Measurements from ENCODE around the gene CACTIN. TPM values are rescaled to one million over a fixed set of nuclear protein-coding genes. Genes with fewer than 3 reads are reported as not detected.

The CACTIN gene
- total and polyA plus RNA-seq, 2 of the 8 experiments (the other 6 are each of a cell fraction or from before 2014, with no cell fraction given), result 25.8 to 29.9 TPM

GRCh38 chr19:3604227-3604986, 22.2 kb downstream of the CACTIN start:
- ChIA-PET CTCF (ENCODE audit: partially characterized antibody) (interaction anchor here (0.7 to 3.0 kb wide), 8 partner anchors 11 to 1814 kb away, joined by 3 to 10 read pairs (median 3); partner anchors contain the start of gene GIPC3), POLR2A (ENCODE audit: partially characterized antibody) (interaction anchor here (0.7 to 0.9 kb wide), 3 partner anchors 31 to 380 kb away, joined by 3 to 4 read pairs (median 3); no protein-coding TSS in a partner anchor)
- no peak overlapping the region for H3K56ac ChIP-seq (replicated peaks; ENCODE audit: insufficient read length, low read depth, low read length)
- WGBS, 2 experiments (ENCODE audit: extremely low coverage in 1 of 2, insufficient coverage in 1 of 2, insufficient read length in 1 of 2, insufficient replicate concordance in 2 of 2, low coverage in 1 of 2, low lambda C conversion rate in 2 of 2, missing lambda C conversion rate in 1 of 2), result 91% methylated on average over 20 of the region's 27 CpGs; no CpG with 5 or more reads in 1 of the 2 experiments
- H3K36me3 ChIP-seq (ENCODE audit: control insufficient read depth in 2 of 4, insufficient read depth in 4 of 4, low read length in 3 of 4), result no peaks in the 10 kb centered on the region
- H4K91ac ChIP-seq (replicated peaks; ENCODE audit: insufficient read length, low read length), result no peak overlapping the region
- H2BK120ac ChIP-seq (replicated peaks; ENCODE audit: low read depth, low read length), result no peak overlapping the region
- H3K27ac ChIP-seq (ENCODE audit: low read depth, low read length), result no peak overlapping the region
- H3K4me3 ChIP-seq (ENCODE audit: extremely low read depth in 1 of 4, insufficient read depth in 2 of 4, low read depth in 3 of 4, low read length in 4 of 4), result no peak overlapping the region
- no peak overlapping the region for H2BK5ac ChIP-seq (ENCODE audit: low read depth, low read length)
- no peak for FAIRE-seq
- no peak overlapping the region for H3K4me2 ChIP-seq (ENCODE audit: insufficient read depth in 1 of 2, low read depth in 2 of 2, low read length in 2 of 2)
- peaks cover 0 to 16% (median 13%) of the 10 kb centered on the region in 4 experiments; a peak in 5 of 7 replicates for H3K27me3 ChIP-seq (replicated peaks in 1 of 4; ENCODE audit: control insufficient read depth in 3 of 4, extremely low read depth in 1 of 4, insufficient read depth in 3 of 4, low read length in 3 of 4)
- no peaks in the 10 kb centered on the region for H3K79me2 ChIP-seq (ENCODE audit: control insufficient read depth in 1 of 2, insufficient read depth in 2 of 2, low read length in 2 of 2)
- H4K8ac ChIP-seq (ENCODE audit: extremely low read depth, insufficient read depth, low read length), result no peak overlapping the region; the same call in 1 of the 2 replicates
- peaks cover 3 to 14% (median 12%) of the 10 kb centered on the region in 4 experiments for H3K4me1 ChIP-seq (replicated peaks in 1 of 4; ENCODE audit: control insufficient read depth in 3 of 4, insufficient read depth in 4 of 4, low read length in 3 of 4)
- no peak overlapping the region for H4K5ac ChIP-seq (ENCODE audit: insufficient read length, low read depth, low read length)
- H3K9me3 ChIP-seq (ENCODE audit: insufficient read depth in 2 of 2, low read depth in 1 of 2, low read length in 1 of 2), result no peaks in the 10 kb centered on the region
- peaks cover 18% of the 10 kb centered on the region; the same call in 1 of the 2 replicates for H3K23me2 ChIP-seq (ENCODE audit: low read depth, low read length)
- H3K79me1 ChIP-seq (ENCODE audit: low read depth, low read length), result no peaks in the 10 kb centered on the region
- H3K9ac ChIP-seq (replicated peaks in 1 of 4; ENCODE audit: extremely low read depth in 1 of 4, low read depth in 3 of 4, low read length in 3 of 4), result no peak overlapping the region
- no peak overlapping the region for H2BK15ac ChIP-seq (ENCODE audit: low read length)
- no peak overlapping the region for H2AFZ ChIP-seq (ENCODE audit: low read length)
- no peak overlapping the region for H3K23ac ChIP-seq (ENCODE audit: insufficient read length)
- H3K4ac ChIP-seq (replicated peaks; ENCODE audit: insufficient read length, low read depth, low read length), result no peak overlapping the region
- H2BK12ac ChIP-seq (ENCODE audit: low read depth, low read length), result no peak overlapping the region
- H3K18ac ChIP-seq (ENCODE audit: extremely low read depth, low read length), result no peak overlapping the region
- H4K20me1 ChIP-seq (replicated peaks in 1 of 2; ENCODE audit: control insufficient read depth in 1 of 2, insufficient read depth in 2 of 2, low read length in 2 of 2), result peaks cover 0 to 3% of the 10 kb centered on the region in 2 experiments
- no peak overlapping the region for H3K14ac ChIP-seq (ENCODE audit: insufficient read length)
- no peak overlapping the region for H2BK20ac ChIP-seq (ENCODE audit: low read length)
- no peak for DNase-seq (ENCODE audit: low read depth in 1 of 2, low spot score in 2 of 2)
- no peak overlapping the region; the same call in 1 of the 2 replicates for H2AK5ac ChIP-seq (ENCODE audit: low read depth, low read length)
- no peak for TF ChIP-seq MAX (IDR thresholded peaks at IDR 0.05)
- TF ChIP-seq SUZ12 (IDR thresholded peaks at IDR 0.05; ENCODE audit: low read length), result no peak
- TF ChIP-seq RBBP5 (IDR thresholded peaks at IDR 0.05; ENCODE audit: borderline replicate concordance, low read depth, low read length), result no peak
- TF ChIP-seq RAD21 (IDR thresholded peaks at IDR 0.05 in 1 of 2, conservative IDR thresholded peaks at IDR 0.05 in 1 of 2; ENCODE audit: low read depth in 2 of 2, low read length in 2 of 2), result no peak
- no peak for TF ChIP-seq BCL11A (IDR thresholded peaks at IDR 0.05; ENCODE audit: low read depth in 2 of 2, low read length in 2 of 2)
- TF ChIP-seq HDAC2 (IDR thresholded peaks at IDR 0.05; ENCODE audit: borderline replicate concordance in 1 of 2, low read depth in 2 of 2, low read length in 2 of 2), result no peak
- TF ChIP-seq POLR2AphosphoS5 (IDR thresholded peaks at IDR 0.05; ENCODE audit: low read depth, low read length), result no peak
- TF ChIP-seq USF2 (IDR thresholded peaks at IDR 0.05; ENCODE audit: low read length), result no peak
- no peak for TF ChIP-seq NANOG (IDR thresholded peaks at IDR 0.05; ENCODE audit: insufficient read depth, low read depth, low read length, poor library complexity, severe bottlenecking)
